AG04450 (cell line): ENCODE measurements around the gene JAGN1. TPM values are rescaled to one million over a fixed set of nuclear protein-coding genes. Genes with fewer than 3 reads are reported as not detected.

Source experiments
- CTCF ChIA-PET: fragments of 300-600, 350-600 bp; formaldehyde crosslinking; extraction: SDS; loops from one replicate; lab custom pipeline; 2022; ENCODE audit warnings: antibody characterized with exemption, inconsistent platforms; lab: Charles Lee
- POLR2A ChIA-PET: fragments of 350-600 bp; formaldehyde crosslinking; extraction: SDS; loops from one replicate; lab custom pipeline; 2021; ENCODE audit warnings: antibody characterized with exemption, inconsistent platforms; lab: Yijun Ruan, JAX
- DNase-seq: peaks from one replicate; pipeline ENCODE4 v3.0.0-alpha.2; 2011; ENCODE audit warnings: low read depth, low spot score
- H3K27ac ChIP-seq: one replicate; pipeline ENCODE4 v1.5.1; 2012; ENCODE audit warnings: low read depth, low read length, control low read depth
- H3K27me3 ChIP-seq: one replicate; pipeline ENCODE4 v1.6.0; 2012; ENCODE audit warnings: low read length; ENCODE audit not compliant: control insufficient read depth, insufficient read depth
- H3K4me3 ChIP-seq: 2 replicates; pipeline ENCODE4 v1.5.1; 2011; ENCODE audit warnings: mild to moderate bottlenecking, low read depth, low read length, control low read depth
- H3K9me3 ChIP-seq: 2 replicates; pipeline ENCODE4 v1.5.1; 2012; ENCODE audit warnings: low read length; ENCODE audit not compliant: control insufficient read depth, insufficient read depth
- polyA minus RNA-seq: library from RNA; depleted of rRNA, polyadenylated mRNA; stranded (reverse); fragments of >200 nt; gene quantifications from 2 replicates; pipeline ENCODE4 v1.2.3, GENCODE V29; 2011; rRNA and poly(A)+ RNA removed
- polyA plus RNA-seq: library from polyadenylated mRNA; depleted of rRNA; stranded (reverse); fragments of >200 nt; gene quantifications from 2 replicates; pipeline ENCODE4 v1.2.3, GENCODE V29; 2011; rRNA removed
- TF ChIP-seq, protein P1 (sequence below): IDR thresholded peaks from 2 replicates; pipeline ENCODE4 v1.5.1; 2011; ENCODE audit warnings: low read depth, low read length, control low read depth, inconsistent platforms

JAGN1 gene
- polyA plus RNA-seq = 44.4 and 47.9 TPM in 2 replicates
- 38.3 and 45.5 TPM in 2 replicates for polyA minus RNA-seq

DNA sequence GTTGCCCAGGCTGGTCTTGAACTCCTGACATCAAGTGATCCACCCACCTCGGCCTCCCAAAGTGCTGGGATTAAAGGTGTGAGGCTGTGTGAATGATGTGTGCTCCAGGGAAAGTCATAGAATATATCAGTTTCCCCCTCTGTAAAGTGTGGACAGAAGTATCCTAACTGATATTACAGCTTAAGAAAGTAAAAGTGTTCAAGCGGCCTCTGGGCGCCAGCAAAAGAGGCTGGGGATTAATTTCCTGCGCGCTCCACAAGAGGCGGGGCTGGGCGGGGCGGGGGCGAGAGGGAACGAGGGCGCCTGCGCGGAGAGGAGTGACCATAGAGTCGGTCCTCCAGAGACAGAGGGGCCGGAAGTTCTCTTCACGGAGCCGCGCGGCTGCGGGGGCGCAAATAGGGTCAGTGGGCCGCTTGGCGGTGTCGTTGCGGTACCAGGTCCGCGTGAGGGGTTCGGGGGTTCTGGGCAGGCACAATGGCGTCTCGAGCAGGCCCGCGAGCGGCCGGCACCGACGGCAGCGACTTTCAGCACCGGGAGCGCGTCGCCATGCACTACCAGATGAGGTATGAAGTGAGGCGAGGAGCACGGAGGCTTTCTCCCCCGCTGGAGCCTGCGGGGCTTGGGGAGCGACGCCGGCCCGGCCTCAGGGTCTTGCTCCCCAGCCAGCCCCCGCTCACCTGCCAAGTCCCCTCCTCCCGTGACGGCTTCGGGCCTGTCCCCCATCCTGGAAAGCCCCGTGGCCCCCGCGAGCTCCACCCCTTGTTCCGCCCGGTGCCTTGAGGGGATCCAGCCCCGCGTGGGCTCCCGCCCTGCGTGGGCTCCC, at the start of gene JAGN1:
Gene JAGN1, plus strand, starts transcription at position 362 of the 823 bp plus-strand sequence. Its CDS starts 113 bp downstream, at position 475.
- DNase-seq = peak; percentile 62
- TF ChIP-seq, protein P1, sequence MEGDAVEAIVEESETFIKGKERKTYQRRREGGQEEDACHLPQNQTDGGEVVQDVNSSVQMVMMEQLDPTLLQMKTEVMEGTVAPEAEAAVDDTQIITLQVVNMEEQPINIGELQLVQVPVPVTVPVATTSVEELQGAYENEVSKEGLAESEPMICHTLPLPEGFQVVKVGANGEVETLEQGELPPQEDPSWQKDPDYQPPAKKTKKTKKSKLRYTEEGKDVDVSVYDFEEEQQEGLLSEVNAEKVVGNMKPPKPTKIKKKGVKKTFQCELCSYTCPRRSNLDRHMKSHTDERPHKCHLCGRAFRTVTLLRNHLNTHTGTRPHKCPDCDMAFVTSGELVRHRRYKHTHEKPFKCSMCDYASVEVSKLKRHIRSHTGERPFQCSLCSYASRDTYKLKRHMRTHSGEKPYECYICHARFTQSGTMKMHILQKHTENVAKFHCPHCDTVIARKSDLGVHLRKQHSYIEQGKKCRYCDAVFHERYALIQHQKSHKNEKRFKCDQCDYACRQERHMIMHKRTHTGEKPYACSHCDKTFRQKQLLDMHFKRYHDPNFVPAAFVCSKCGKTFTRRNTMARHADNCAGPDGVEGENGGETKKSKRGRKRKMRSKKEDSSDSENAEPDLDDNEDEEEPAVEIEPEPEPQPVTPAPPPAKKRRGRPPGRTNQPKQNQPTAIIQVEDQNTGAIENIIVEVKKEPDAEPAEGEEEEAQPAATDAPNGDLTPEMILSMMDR = no peak
- peaks cover 2% of the 10 kb centered on the region; the same call in 1 of the 2 replicates for H3K9me3 ChIP-seq
- peak within 1 kb of the TSS; percentile 83 for H3K27ac ChIP-seq
- H3K27me3 ChIP-seq = no peaks in the 10 kb centered on the region
- CTCF ChIA-PET = no interaction called here
- peak within 1 kb of the TSS; percentile 96 for H3K4me3 ChIP-seq
- POLR2A ChIA-PET = interaction anchor here (0.6 to 1.3 kb wide), 6 partner anchors 9 to 169 kb away, joined by 3 to 4 read pairs (median 3); no protein-coding TSS in a partner anchor

- POLR2A ChIA-PET = no interaction called here
- Histone ChIP-seq H3K27ac (no peak overlapping the region), H3K9me3 (no peaks in the 10 kb centered on the region; the same call in 1 of the 2 replicates), H3K4me3 (no peak overlapping the region), H3K27me3 (no peaks in the 10 kb centered on the region)
- CTCF ChIA-PET = interaction anchor here (0.9 kb wide), 1 partner anchor 106 kb away, joined by 3 read pairs; no protein-coding TSS in a partner anchor
- TF ChIP-seq, protein P1 = no peak
- DNase-seq = no peak
Measured at GRCh38 chr3:9841015-9841414, 49.4 kb upstream of the JAGN1 start.

GRCh38 chr3:9843715-9844438, 46.5 kb upstream of the JAGN1 start, which contains the start of gene RPUSD3:
Gene RPUSD3 (minus strand): TSS chr3:9844008. CDS start chr3:9843990, 18 bp downstream.
- ChIA-PET CTCF (interaction anchor here (1.0 kb wide), 1 partner anchor 89 kb away, joined by 6 read pairs; no protein-coding TSS in a partner anchor), POLR2A (interaction anchor here (1.1 kb wide), 1 partner anchor 70 kb away, joined by 3 read pairs; no protein-coding TSS in a partner anchor)
- Histone ChIP-seq H3K4me3 (peak within 1 kb of the TSS; percentile 94), H3K9me3 (peaks cover 4% of the 10 kb centered on the region; the same call in 1 of the 2 replicates), H3K27me3 (no peaks in the 10 kb centered on the region), H3K27ac (peak within 1 kb of the TSS; percentile 61)
- TF ChIP-seq, protein P1 = no peak
- peak; percentile 90 for DNase-seq

DNA sequence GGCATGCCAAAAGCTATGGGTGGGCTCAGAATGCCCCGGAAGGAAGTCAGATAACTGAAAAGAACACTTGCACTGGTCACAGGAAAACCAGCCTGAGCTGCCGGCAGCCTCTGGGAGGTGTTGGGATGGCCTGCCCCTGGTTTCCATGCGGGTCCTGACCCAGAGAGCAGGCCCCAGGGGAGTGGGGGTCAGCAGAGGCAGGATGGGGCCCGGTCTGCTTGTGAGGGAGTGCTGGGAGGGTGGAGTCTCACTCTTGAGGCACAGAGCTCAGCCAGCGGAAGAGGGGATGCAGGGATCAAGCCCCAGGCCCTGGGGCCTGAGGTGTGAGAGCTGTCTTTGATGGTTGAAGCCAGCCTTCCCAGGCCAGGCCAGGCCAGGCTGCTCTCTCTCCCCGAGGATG, 44.2 kb upstream of the JAGN1 start:
- TF ChIP-seq, protein P1 = no peak
- no peak for DNase-seq
- no peak overlapping the region for H3K4me3 ChIP-seq
- no peak overlapping the region for H3K27ac ChIP-seq
- H3K9me3 ChIP-seq = peaks cover 4% of the 10 kb centered on the region; the same call in 1 of the 2 replicates
- H3K27me3 ChIP-seq = no peaks in the 10 kb centered on the region
- POLR2A ChIA-PET = interaction anchor here (0.6 kb wide), 1 partner anchor 45 kb away, joined by 3 read pairs; no protein-coding TSS in a partner anchor
- CTCF ChIA-PET = interaction anchor here (1.0 to 1.6 kb wide), 3 partner anchors 68 to 100 kb away, joined by 3 to 5 read pairs (median 4); no protein-coding TSS in a partner anchor
